Cardiac muscle cell (in vitro differentiated cells and primary cell): Measurements from ENCODE around the gene CYP20A1. TPM values are rescaled to one million over a fixed set of nuclear protein-coding genes. Genes with fewer than 3 reads are reported as not detected.
"Not testable (repeated sequence)": the region's sequence is repeated elsewhere in the genome, so short reads cannot be mapped to it uniquely, and the experiment has no call there.

ENCODE experiments used
- DNase-seq, 2 donors: peaks; one replicate each; pipeline versions ENCODE4 v3.0.0 to v3.0.0-alpha.2; 2010 to 2017; ENCODE audit warnings: low read depth in 1 of 2, low spot score in 1 of 2
- H3K27ac ChIP-seq: fragments of 200-600 bp; sonication (generic); 2 replicates; pipeline ENCODE4 v1.5.1; 2016
- H3K27me3 ChIP-seq: fragments of 200-600 bp; sonication (generic); 2 replicates; pipeline ENCODE4 v1.6.0; 2016; ENCODE audit warnings: control low read depth
- H3K36me3 ChIP-seq: fragments of 200-600 bp; sonication (generic); 2 replicates; pipeline ENCODE4 v1.5.1; 2016; ENCODE audit warnings: control low read depth
- H3K4me1 ChIP-seq: fragments of 200-600 bp; sonication (generic); 2 replicates; pipeline ENCODE4 v1.8.1; 2017; ENCODE audit warnings: low read depth, mild to moderate bottlenecking, mixed run types
- H3K4me3 ChIP-seq: fragments of 200-600 bp; sonication (generic); 2 replicates; pipeline ENCODE4 v1.5.1; 2016; ENCODE audit warnings: mild to moderate bottlenecking
- H3K9me3 ChIP-seq: fragments of 200-600 bp; sonication (generic); 2 replicates; pipeline ENCODE4 v1.5.1; 2017; ENCODE audit warnings: low read depth, mild to moderate bottlenecking, control low read depth
- polyA plus RNA-seq: library from polyadenylated mRNA; unstranded; fragments of >200 nt; fragmentation: Nextera tagmentation; extraction: Ambion mirVana; gene quantifications from 2 replicates; pipeline ENCODE4 v1.2.1, GENCODE V29; 2016
- total RNA-seq: library from RNA; depleted of rRNA; stranded (reverse); fragments of >200 nt; gene quantifications from 2 replicates; pipeline ENCODE4 v1.2.3, GENCODE V29; 2016
- TF ChIP-seq, protein P1 (sequence below): IDR thresholded peaks from 2 replicates; pipeline ENCODE4 v1.5.1; 2012; ENCODE audit warnings: low read depth, mild to moderate bottlenecking, low read length

The CYP20A1 gene
- total and polyA plus RNA-seq, 2 experiments from 2014 or later = 7.1 to 15.9 TPM

DNA sequence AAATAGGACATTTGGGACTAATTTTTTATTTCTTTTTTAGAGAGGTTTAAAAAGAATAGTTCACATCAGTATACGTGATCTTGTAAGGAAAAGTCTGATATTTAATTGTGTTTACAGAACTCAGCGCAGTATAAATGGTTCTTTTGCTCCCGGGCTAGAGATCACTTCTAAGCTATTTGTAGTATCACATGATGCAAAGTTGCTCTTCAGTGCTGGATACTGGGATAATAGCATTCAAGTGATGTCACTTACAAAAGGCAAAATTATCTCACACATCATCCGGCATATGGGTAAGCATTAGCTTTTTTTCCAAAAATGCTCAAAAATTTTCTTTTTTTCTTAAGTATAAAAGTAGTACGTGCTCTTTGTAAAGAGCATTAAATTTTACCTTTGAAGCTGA lies 37.4 kb upstream of the CYP20A1 start:
- peaks cover 12% of the 10 kb centered on the region for H3K36me3 ChIP-seq
- no peak overlapping the region for H3K27ac ChIP-seq
- no peak overlapping the region for H3K4me3 ChIP-seq
- H3K4me1 ChIP-seq = no peaks in the 10 kb centered on the region
- no peaks in the 10 kb centered on the region for H3K9me3 ChIP-seq
- no peak for DNase-seq
- no peaks in the 10 kb centered on the region for H3K27me3 ChIP-seq
- TF ChIP-seq, protein P1, sequence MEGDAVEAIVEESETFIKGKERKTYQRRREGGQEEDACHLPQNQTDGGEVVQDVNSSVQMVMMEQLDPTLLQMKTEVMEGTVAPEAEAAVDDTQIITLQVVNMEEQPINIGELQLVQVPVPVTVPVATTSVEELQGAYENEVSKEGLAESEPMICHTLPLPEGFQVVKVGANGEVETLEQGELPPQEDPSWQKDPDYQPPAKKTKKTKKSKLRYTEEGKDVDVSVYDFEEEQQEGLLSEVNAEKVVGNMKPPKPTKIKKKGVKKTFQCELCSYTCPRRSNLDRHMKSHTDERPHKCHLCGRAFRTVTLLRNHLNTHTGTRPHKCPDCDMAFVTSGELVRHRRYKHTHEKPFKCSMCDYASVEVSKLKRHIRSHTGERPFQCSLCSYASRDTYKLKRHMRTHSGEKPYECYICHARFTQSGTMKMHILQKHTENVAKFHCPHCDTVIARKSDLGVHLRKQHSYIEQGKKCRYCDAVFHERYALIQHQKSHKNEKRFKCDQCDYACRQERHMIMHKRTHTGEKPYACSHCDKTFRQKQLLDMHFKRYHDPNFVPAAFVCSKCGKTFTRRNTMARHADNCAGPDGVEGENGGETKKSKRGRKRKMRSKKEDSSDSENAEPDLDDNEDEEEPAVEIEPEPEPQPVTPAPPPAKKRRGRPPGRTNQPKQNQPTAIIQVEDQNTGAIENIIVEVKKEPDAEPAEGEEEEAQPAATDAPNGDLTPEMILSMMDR = no peak

DNA sequence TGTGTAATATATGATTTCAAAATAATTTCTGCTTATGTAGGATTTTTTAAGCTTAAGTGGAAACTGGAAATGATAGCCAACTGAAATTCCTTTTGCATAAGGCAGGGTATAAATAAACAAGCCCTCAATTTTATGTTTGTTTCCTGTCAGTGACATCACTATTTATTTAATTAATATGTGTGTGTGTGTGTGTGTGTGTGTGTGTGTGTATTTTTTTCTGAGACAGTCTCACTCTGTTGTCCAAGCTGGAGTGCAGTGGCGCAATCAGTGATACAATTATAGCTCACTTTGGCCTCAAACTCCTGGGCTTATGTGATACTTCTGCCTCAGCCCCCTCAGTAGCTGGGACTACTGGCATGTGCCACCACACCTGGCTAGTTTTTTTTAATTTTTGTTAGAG lies 29.3 kb upstream of the CYP20A1 start:
- peak in 1 of 2 donors; percentile 17 for DNase-seq
- Histone ChIP-seq H3K4me3 (no peak overlapping the region), H3K27me3 (no peaks in the 10 kb centered on the region), H3K27ac (no peak overlapping the region), H3K9me3 (no peaks in the 10 kb centered on the region), H3K4me1 (no peaks in the 10 kb centered on the region), H3K36me3 (peaks cover 15% of the 10 kb centered on the region)
- TF ChIP-seq, protein P1 = no peak

DNA sequence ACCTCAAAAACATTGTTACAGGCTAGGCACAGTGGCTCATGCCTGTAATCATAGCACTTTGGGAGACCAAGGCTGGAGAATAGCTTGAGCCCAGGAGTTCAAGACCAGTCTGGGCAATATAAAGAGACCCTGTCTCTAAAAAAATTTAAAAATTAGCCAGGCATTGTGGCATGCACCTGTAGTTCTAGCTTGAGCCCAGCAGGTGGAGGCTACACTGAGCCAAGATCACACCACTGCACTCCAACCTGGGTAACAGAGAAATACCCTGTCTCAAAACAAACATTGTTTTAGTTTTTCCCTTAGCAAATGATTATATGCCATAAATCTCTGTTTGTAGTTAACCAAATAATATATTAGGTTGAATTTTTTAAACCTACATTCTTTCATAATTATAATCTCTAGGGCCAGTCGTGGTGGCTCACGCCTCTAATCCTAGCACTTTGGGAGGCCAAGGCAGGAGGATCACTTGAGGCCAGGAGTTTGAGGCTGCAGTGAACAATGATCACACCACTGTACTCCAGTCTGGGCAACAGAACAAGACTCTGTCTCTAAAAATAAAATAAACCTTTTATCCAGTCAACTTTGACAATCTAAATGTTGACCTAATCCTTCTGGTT lies 13.3 kb upstream of the CYP20A1 start:
- Histone ChIP-seq H3K9me3 (no peaks in the 10 kb centered on the region), H3K4me1 (no peaks in the 10 kb centered on the region), H3K36me3 (no peaks in the 10 kb centered on the region), H3K27ac (no peak overlapping the region), H3K27me3 (no peaks in the 10 kb centered on the region), H3K4me3 (no peak overlapping the region)
- TF ChIP-seq, protein P1 = peak; percentile 65
- DNase-seq = peak; percentile 27 to 34

DNA sequence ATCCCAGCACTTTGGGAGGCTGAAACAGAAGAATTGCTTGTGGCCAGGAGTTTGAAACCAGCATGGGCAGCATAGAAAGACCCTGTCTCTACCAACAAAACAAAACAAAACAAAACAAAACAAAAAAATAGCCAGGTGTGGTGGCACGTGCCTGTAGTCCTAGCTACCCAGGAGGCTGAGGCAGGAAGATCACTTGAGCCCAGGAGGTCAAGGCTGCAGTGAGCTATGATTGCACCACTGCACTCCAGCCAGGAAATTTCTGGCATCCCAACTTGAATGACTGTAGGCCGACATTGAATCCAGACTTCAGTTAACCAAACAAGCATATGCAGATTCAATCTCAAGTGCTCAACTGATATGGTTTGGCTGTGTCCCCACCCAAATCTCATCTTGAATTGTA lies 9.1 kb upstream of the CYP20A1 start:
- not testable (repeated sequence) for H3K27ac ChIP-seq, H3K4me1 ChIP-seq, DNase-seq, H3K27me3 ChIP-seq, H3K36me3 ChIP-seq, H3K9me3 ChIP-seq, H3K4me3 ChIP-seq

DNA sequence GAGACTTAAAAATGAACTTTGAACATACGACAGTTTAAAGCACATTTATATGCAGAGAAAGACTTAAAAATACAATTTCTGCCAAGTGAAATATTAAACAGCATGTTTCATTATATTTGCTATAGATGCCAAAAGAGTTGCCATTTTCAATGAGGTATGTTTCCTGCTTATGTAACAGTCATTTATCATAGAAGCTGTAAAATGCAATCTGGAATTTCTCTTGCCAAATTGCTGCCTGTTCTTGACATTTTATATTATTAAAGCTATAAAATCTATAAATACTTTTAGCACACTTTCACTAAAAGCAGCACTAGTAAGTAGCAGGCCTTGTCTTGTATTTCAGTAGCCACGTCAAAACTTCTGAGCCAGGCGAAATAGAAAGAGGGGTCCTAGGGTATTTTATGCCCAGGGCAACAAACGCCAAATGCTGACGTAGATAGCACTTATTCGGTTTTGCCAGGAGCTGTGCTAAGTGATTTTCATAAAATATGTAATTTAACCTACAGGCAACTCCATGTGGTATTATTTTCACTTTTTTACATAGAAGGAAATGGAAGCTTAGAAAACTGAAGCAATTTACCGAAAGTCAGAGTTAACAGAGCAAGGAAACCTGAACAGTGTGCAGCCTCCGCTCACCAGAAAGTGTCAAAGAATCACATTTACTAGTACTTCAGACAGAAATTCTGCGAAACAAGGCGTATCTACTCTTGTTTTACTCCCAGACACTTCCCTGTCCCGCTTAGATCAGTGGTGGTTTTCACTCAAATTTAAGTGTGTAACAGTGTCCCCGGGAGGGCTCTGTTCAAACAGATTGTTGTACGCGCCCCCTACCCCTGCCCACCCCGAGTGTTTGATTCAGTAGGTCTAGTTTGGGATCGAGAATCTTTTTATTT lies 1.2 kb upstream of the CYP20A1 start:
- Histone ChIP-seq H3K36me3 (no peaks in the 10 kb centered on the region), H3K4me3 (no peak overlapping the region), H3K27me3 (no peaks in the 10 kb centered on the region), H3K27ac (no peak overlapping the region), H3K4me1 (peaks cover 4% of the 10 kb centered on the region), H3K9me3 (no peaks in the 10 kb centered on the region)
- TF ChIP-seq, protein P1 = no peak
- DNase-seq = no peak

DNA sequence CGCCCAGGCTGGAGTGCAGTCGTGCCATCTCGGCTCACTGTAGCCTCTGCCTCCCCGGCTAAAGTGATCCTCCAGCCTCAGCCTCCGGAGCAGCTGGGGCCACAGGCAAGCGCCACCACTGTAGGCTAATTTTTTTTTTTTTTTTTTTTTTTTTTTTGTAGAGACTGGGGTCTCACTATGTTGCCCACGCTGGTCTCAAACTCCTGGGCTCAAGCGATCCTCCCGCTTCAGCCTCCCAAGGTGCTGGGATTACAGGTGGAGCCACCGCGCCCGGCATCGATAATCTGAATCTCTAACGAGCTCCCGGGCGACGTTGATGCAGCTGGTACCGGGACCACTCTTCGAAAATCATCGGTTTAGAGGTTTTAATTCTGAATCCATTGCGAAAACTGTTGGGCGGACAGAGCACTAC lies 520 bp upstream of the CYP20A1 start:
- TF ChIP-seq, protein P1 = no peak
- H3K4me1 ChIP-seq = peaks cover 4% of the 10 kb centered on the region
- H3K4me3 ChIP-seq = peak overlapping the region; percentile 57
- H3K36me3 ChIP-seq = no peaks in the 10 kb centered on the region
- H3K9me3 ChIP-seq = no peaks in the 10 kb centered on the region
- DNase-seq = no peak
- H3K27me3 ChIP-seq = no peaks in the 10 kb centered on the region
- peak overlapping the region; percentile 94 for H3K27ac ChIP-seq
